PFSK-1 (cell line): ENCODE results near the gene EGR4.

Experiments
- FOXP2 ChIP-seq: optimal IDR thresholded peaks from 2 replicates; pipeline ENCODE3; 2011; ENCODE audit warnings: borderline replicate concordance, control low read depth, inconsistent platforms; ENCODE audit not compliant: insufficient read depth; ENCODE audit errors: extremely low read length, extremely low read depth
- POLR2AphosphoS5 ChIP-seq: IDR thresholded peaks from 2 replicates; pipeline ENCODE4 v1.6.1; 2012; ENCODE audit warnings: low read depth, mild to moderate bottlenecking, control low read depth, low read length, moderate library complexity
- REST ChIP-seq, 2 experiments: IDR thresholded peaks; 2 replicates each; pipeline versions ENCODE4 v1.6.1 to v1.8.0; 2011 to 2012; ENCODE audit warnings: low read depth in 2 of 2, low read length in 2 of 2, control low read depth in 1 of 2, inconsistent platforms in 1 of 2, mild to moderate bottlenecking in 1 of 2, moderate library complexity in 1 of 2; ENCODE audit not compliant: insufficient read depth in 1 of 2
- SIN3A ChIP-seq: IDR thresholded peaks from 2 replicates; pipeline ENCODE4 v1.6.1; 2012; ENCODE audit warnings: mild to moderate bottlenecking, low read length, moderate library complexity, borderline replicate concordance; ENCODE audit not compliant: insufficient read depth
- TAF1 ChIP-seq: IDR thresholded peaks from 2 replicates; pipeline ENCODE4 v1.6.1; 2012; ENCODE audit warnings: low read length, control low read depth, borderline replicate concordance; ENCODE audit not compliant: insufficient read depth

Gene EGR4

GRCh38 chr2:73289304-73289703 lies 4.0 kb downstream of the EGR4 start:
- TF ChIP-seq POLR2AphosphoS5 (no peak), TAF1 (no peak), FOXP2 (no peak), SIN3A (no peak), REST (IDR thresholded peaks at IDR 0.05; ENCODE audit: insufficient read depth in 1 of 2, low read depth in 2 of 2, low read length in 2 of 2) (no peak)

GRCh38 chr2:73286134-73286655 lies 7.2 kb downstream of the EGR4 start:
- TF ChIP-seq SIN3A (no peak), REST (IDR thresholded peaks at IDR 0.05; ENCODE audit: insufficient read depth in 1 of 2, low read depth in 2 of 2, low read length in 2 of 2) (no peak), FOXP2 (no peak), POLR2AphosphoS5 (no peak), TAF1 (no peak)

GRCh38 chr2:73285159-73285739 lies 8.1 kb downstream of the EGR4 start:
- no peak for TF ChIP-seq REST (IDR thresholded peaks at IDR 0.05; ENCODE audit: insufficient read depth in 1 of 2, low read depth in 2 of 2, low read length in 2 of 2)
- TF ChIP-seq SIN3A, result no peak
- TF ChIP-seq FOXP2, result no peak
- no peak for TF ChIP-seq POLR2AphosphoS5
- no peak for TF ChIP-seq TAF1

GRCh38 chr2:73284296-73285158 lies 8.8 kb downstream of the EGR4 start, which contains the start of gene FBXO41:
Gene FBXO41 (minus strand): TSS chr2:73284478. CDS start chr2:73269630, 14,848 bp downstream.
- no peak for TF ChIP-seq SIN3A
- no peak for TF ChIP-seq FOXP2
- no peak for TF ChIP-seq POLR2AphosphoS5
- TF ChIP-seq REST (IDR thresholded peaks at IDR 0.05; ENCODE audit: insufficient read depth in 1 of 2, low read depth in 2 of 2, low read length in 2 of 2), result no peak
